Superior temporal gyrus (tissue), 1 donor: ENCODE measurements around the gene RNH1.
A peak's percentile ranks its signal among the peaks of the same experiment; 100 is the strongest.
"Not testable (repeated sequence)": the region's sequence is repeated elsewhere in the genome, so short reads cannot be mapped to it uniquely, and the experiment has no call there.

Experiments used
- DNase-seq: peaks from one replicate; pipeline ENCODE4 v3.0.0-alpha.2; 2016; ENCODE audit errors: extremely low spot score

Gene RNH1

DNA sequence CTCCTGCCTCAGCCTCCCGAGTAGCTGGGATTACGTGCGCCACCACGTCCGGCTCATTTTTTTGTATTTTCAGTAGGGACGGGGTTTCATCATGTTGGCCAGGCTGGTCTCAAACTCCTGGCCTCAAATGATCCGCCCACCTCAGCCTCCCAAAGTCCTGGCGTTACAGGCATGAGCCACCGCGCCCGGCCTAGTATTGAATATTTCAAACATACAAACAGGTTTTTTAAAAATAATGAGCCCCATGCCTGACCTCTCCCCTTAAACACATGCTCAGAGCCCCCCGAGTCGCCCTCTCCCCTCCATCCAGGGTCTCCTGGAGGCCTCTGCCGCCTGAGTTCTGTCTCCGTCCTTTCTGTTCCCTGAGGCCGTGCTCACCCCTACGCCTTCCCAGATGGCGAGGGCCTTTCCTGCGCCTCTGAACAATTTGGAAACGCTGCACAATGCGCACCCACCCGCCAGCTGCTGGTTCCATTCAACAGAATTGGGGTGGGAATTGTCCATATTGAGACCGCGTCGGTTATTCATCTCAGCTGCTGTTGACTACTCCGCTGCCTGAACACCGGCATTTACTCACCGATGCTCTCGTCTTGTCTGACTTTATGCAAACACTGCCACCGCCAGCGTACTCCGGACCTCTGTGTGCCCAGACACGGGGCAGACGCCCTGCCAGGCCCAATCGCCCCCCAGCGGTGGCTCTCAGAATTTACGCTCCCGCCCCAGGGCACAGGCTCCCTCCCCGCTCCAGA, 13.6 kb upstream of the RNH1 start:
- DNase-seq, result no peak

DNA sequence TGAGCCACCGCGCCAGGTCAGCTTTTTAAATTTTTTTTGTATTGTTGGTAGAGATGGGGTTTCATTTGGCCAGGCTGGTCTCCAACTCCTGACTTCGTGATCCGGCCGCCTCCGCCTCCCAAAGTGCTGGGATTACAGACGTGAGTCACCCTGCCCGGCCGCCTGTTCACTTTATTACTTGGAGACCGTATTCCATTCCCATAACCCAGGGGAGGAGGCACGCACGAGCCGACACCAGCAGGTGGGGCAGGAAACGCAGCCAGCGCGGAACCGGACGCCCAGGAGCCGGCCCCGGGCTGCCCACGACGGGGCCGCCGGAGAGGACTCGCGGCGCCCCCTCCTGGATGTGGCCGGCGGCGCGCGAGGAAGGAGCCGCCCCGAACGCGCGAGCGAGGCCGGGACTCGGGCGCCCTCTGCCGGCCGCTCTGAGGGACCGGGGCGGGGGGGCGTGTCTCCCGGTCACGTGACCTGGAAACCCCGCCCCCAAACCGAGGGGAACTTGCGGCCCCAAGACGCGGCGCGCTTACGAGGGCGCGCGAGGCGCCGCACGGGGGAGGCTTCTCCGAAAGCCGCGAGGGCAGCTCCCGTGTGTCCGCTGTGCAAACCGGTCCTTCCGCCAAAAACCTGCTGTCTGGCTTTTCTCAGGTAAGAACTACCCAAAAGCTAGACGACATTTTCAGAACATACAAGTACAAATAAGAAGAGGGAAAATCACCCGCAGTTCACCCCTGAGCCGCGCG, 11.6 kb upstream of the RNH1 start:
- DNase-seq, result peak; percentile 84

DNA sequence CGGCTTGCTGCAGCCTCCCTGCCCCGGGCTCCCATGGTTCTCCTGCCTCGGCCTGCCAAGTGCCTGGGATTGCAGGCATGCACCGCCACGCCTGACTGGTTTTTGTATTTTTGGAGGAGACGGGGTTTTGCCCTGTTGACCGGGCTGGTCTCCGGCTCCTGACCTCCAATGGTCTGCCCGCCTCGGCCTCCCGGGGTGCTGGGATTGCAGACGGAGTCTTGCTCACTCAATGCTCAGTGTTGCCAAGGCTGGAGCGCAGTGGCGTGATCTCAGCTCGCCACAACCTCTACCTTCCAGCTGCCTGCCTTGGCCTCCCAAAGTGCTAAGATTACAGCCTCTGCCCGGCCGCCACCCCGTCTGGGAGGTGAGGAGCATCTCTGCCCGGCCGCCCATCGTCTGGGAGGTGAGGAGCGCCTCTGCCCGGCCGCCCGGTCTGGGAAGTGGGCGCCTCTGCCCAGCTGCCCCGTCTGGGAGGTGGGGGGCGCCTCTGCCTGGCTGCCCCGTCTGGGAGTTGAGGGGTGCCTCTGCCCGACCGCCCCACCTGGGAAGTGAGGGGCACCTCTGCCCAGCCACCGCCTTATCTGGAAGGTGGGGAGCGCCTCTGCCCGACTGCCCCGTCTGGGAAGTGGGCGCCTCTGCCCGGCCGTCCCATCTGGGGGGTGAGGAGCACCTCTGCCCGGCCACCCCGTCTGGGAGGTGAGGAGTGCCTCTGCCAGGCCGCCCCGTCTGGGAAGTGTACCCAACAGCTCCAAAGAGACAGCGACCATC, 10.1 kb upstream of the RNH1 start:
- not testable (repeated sequence) for DNase-seq

DNA sequence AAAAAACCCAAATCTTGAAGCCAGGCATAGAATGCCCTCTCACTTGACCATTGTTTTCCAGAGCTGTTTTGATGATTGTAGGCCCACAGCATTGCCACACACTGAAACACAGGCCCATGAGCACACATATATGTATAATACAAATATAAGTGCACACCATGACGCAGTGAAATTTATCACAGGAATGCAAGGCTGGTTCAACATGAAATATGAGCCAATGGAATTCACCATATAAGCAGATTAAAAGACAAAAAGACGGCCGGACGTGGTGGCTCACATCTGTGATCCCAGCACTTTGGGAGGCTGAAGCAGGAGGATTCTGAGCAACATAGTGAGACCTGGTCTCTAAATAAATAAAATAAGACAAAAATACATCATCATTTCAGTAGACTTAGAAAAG, 9.4 kb upstream of the RNH1 start:
- DNase-seq, result no peak

DNA sequence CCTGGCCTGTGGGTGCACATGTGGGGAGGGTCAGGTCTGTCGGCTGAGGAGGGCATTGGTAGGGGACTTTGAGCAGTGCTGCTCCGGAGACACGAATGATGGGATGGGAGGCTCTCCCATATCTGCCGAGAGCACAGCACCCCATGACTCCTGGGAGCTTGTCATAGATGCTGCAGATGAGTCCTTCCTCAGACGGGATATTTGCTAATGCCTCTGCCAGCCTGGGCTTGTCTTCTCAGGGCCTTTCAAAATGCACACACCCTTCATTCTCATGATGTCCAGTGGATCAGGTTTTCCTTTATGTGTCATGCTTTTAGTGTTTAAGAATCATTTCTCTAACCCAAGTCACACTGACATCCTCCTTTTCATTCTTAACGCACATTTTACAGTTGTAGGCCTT, 8.1 kb upstream of the RNH1 start:
- no peak for DNase-seq

DNA sequence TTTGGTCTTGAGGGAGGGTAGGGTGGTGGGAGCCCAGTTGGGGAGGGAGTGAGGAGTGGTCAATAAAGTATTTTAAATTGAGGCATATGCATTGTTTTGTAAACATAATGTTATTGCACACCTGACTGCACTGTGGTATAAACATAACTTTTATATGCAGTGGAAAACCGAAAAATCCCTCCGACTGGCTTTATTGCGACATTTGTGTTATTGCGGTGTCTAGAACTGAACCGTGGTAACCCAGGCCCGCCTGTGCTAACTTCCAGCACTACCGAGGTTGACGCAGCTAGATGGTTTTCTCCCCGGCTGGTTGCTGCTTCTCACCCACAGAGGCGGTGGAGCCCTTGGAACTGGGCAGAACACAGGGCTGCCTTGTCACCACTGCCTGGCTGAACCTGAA, 7.6 kb upstream of the RNH1 start:
- no peak for DNase-seq

DNA sequence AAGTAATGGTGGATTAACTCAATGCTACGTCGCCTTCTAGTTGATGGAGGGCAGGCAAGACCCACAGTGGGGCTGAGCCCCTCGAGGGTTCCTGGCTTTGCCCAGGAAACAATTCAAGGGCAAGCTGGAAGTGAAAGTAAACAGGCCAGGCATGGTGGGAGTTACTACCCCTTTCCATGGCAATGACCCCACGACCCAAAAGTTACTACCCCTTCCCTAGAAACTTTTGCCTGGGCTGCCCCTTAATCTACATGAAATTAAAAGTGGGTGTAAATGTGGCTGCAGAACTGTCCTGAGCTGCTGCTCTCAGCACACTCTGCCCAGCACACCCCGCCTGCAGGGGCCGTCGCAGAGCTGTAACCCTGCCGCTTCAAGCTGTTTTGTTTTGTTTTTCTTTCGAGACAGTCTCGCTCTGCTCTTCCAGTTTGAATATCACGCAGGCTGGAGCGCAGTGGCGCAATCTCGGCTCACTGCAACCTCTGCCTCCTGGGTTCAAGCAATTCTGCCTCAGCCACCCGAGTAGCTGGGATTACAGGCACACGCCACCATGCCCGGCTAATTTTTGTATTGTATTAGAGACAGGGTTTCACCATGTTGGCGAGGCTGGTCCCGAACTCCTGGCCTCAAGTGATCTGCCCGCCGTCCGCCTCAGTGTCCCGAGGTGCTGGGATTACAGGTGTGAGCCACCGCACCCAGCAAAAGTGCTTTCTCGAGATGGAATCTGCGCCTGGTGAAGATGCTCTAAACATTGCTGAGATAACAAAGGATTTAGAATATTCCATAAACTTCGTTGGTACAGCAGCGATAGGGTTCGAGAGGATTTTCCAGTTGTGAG, 5.9 kb upstream of the RNH1 start:
- no peak for DNase-seq

DNA sequence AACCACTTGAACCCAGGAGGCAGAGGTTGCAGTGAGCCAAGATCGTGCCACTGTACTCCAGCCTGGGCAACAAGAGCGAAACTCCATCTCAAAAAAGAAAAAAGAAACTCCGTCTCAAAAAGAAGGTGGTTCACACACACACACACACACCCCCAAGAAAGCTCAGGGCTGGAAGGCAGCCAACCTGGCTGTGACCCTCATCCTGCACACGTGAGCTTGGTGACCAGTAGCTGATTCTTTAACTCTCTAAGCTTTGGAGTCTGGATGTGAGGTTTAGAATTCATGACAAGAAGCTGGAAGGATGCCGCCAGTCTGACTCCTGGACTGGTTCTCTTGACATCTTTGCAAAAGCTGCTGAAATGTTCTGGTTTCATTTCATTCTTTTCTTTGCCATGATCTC, 1.9 kb upstream of the RNH1 start:
- DNase-seq, result no peak

DNA sequence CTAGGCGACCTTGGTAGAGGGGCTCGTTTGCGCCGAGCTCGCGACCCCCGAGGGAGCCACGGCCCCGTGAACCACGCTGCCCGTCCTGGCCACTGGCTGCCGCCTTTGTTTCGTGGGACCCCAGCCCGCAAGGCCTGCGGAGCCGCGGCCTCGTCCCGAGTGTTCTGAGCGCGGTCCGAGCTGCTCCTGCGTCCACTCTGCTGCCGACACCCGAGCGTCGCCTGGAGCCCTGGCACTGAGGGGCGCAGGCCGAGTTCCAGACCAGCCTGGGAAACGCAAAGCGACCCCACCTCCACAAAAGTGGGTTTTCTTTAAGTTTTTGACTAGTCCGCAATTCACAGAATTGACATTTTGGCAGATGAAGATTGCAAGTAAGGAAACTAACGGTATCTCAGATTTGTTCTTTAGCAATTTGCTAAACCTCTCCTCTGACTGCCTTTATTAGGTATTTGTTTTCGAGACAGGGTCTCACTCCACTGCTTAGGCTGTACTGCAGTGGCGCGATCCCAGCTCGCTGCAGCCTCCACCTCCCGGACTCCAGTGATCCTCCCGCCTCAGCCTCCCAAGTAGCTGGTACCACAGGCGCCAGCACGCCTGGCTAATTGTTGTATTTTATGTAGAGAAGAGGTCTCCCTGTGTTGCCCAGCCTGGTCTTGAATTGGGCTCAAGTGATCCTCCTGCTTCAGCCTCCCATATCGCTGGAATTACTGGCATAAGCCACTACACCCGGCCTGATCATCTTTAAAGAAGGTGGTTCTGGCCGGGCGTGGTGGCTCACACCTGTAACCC, 879 bp upstream of the RNH1 start:
- no peak for DNase-seq

DNA sequence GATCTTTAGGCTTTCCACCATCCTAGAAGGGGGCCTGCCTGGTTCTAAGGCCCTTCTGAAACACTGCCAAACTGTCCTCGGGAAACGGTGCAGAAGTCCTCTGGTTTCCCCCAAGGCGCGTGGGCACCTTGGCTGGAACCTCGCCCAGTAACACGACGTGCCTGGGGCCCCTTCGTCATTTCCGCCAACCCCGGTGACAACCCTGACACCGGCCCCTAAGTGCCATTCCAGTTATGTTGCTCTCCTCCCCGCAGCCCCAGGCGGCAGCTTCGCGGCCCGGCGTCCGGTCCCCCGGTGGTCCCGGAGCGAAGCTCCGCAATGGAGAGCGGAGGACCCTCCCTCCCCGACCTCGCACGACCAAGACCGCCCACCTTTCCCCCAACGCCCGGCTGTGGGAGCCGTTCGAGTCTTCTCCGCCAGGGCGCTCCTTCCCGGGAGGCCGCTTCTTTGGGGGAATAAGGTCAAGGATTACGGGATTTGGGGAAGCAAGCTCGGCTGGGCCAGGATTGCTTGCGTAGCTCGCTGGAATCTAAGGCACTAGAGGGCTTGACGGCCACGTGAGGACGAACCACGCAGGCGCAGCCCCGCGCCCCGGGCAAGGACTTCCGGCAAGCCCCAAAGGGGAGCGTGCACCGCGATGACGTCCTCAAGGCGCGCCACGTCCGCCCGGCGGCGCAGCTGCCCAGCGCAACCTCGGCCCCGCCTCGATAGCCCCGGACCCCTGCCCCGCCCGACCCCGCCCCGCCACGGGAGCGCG, 626 bp downstream of the RNH1 start:
- peak; percentile 97 for DNase-seq

DNA sequence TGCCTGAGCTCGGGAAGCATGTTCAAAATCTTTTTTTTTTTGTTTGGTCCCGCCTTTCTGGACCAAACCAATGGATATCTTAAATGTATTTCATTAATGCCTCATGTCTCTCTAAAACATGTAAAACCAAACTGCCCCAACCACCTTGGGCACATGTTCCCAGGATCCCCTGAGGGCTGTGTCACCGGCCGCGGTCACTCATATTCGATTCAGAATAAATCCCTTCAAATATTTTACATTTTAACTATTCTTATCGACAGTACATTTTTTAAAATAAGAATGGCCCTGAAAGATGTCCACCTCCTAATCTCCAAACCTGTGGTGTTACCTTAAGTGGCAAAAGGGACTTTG, 2.1 kb downstream of the RNH1 start:
- DNase-seq, result no peak

DNA sequence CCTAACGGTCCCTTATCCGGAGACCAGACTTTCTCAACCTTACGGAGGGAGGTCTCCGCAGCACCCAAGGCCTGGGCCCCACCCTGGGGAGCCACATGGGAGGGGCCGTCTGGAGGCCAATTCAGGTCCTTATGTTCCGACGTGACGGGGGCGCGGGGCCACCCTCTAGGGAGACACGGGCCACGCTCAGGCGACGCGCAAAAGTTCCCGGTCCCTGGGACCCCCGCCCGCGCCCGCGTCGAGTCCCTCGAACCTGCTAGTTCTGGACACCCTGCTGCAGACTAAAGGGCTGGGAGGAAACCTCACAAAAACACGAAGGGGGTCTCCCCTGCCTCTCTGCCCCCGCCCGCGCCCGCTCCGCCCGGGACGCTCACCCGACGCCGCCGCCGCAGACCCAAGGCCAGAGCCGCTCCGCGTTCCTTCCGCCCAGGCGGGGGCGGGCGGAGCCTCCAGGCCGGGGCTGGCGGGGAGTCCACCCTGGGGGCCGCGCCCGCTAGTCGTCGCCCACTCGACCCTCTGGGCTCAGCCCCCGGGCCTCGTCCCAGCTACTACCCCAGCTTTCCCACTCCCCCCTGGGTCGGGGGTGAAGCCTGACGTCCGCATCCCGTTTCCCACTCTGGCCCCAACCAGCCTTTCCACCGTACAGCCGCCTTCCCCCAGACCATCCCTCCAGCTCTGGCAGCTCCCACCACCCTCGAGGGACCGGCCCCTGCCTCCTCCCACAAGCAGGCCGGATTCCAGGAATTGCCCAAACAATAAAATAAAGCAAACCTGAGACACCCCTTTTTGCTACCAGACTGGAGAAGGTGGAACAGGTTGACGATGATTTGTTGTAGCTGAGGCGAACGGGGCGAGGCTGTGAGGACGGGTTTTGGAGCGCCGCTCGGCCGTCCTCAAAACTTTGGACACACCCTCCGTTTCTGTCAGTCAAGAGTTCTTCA, 2.7 kb downstream of the RNH1 start:
- no peak for DNase-seq

DNA sequence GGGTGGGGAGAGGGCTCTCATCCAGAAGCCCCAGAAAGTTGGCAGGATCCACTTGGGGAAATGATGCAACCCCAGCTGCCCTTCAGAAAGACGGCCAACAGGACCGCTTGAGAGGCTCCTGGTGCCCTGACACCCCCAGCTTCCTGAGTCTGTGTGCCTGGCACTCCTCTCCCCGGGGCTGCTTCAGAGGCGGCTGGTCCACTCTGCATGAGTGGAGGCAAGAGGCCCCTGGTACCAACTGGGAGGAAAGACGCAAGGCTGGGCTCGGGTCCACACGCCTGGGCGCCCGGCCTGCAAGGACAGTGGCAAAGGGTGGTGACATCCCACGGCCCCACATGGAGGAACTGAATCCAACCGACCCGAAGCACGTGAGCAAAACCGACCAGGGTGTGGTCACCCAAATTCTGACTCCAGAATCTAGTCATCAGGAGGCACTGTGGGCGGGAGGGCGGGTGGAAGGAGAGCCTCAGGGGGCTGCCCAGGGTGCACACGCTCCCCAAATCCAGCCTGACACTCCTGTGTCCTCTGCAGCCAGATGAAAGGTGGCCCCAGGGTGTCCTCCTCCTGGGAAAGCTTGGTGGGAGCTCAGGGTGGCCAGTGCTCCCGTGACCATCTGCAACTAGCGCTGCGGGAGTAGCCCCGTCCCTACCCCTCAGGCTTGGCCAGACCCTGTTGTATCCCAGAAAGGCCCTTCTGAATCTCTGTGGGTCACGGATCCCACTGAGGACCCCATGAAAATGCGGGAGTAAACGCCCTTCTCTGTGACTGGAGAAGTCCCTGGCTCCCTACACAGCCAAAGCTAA, 3.7 kb downstream of the RNH1 start:
- DNase-seq, result peak; percentile 84

DNA sequence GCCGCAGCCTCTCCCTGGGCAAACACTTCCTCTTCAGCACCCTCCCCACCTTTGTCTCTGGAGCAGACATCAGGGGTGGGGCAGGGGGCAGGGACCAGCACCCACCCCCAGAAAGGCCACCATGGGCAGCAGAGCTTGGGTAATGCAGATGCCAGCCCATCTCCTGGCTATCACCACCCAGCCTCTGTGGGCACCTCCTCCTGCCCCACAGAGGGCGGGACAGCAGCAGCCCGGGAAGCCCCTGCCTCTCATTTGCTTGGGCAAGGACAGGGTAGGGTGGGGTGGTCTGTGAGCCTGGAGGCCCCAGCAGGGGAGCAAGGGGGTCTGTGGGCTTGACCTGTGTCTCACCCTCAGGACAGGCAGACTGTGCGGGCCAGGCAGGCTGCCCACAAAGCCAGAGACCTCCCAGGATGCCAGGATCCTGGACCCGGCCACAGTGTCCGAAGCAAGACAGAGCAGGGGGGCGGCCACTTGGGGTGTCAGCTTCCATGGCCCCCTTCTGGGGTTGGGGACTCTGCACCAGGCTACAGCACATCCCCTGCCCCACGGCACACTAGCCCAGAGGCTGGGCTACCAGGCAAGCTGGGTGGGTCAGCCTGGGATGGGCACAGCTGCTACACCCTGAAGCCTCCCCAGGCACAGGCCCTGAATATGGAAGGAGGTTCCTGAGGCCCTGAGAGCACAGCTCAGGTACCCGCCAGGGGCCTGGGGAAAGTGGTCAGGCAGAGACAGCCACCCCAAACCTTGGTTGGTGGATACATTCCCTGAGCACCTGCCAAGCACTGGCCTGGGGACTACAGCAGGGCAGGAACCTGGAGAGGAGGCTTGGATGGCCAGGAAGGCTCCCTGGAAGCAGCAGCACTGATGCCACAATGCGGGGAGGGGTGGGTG, 4.5 kb downstream of the RNH1 start:
- no peak for DNase-seq

DNA sequence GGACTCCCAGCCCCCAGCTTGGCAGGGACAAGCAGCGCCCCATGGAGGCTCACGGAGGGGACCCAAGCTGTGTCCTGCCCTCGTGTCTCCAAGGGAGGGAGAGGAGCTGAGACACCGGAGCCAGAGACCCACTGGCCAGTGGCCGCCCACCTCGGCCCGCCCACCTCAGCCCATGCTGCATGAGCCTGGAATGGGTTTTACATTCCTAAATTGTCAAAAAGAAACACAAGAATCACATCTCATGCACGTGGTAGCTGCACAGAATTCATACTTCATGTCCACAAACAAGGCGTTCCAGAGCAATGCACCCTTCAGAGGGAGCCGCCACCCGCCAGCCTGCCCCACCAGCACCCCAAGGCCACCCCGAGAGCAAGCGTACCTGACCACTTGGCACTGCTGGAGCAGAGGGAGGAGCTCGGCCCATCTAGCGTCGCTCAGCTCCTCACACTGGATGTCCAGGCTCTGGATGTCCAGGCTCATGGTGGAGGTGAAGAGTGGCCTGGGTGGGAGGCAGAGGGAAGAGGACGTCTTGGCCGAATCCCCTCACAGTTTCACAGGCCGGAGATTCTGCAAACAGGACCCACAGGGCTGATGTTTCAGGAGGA, 5.3 kb downstream of the RNH1 start:
- no peak for DNase-seq

DNA sequence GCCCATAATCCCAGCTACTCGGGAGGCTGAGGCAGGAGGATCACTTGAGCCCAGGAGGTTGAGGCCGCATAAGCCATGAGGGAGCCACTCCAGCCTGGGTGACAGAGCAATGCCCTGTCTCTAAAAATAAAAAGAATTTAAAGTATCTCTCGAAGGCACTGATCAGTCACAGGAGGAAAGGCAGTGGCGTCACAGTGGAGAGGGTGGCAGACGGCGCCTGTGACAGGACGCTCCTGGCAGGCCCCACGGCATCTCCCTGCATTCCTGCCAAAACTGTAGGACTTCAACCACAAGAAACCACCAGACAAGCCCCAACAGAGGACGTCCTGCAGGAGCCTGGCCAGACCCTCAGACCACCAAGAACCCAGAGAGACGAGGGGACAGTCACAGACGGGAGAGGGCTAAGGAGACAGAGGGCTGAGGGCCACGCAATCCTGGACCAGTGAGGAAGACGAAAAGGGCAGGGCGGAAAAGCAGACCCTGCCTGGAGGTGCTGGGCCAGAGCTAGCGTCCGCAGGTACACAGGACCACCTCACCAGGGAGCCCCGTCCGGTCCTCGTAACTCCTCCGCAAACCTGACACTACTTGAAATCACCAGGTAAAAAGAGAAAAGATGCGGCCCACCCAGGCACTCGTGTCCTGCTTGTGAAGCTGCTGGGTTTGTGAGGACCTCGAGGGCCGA, 5.9 kb downstream of the RNH1 start:
- no peak for DNase-seq
